PC-3 (cell line): ENCODE results near the gene SLC7A10. TPM values are rescaled to one million over a fixed set of nuclear protein-coding genes. Genes with fewer than 3 reads are reported as not detected.

Source experiments
- ATAC-seq: fragments of 200-7000 bp; cut with Tn5 transposase; 2 replicates; pipeline ENCODE4 v1.9.1; 2020; ENCODE audit warnings: mild to moderate bottlenecking, moderate library complexity
- Bru-seq: library from RNA; stranded (reverse); fragments of 400-500 nt; gene quantifications from one replicate; lab custom pipeline; 2021; lab: Mats Ljungman, UMichigan
- BruChase-seq, 2 experiments: library from RNA; stranded (reverse); fragments of 400-500 nt; gene quantifications; one replicate each; lab custom pipeline; 2021; lab: Mats Ljungman, UMichigan
- BruUV-seq: library from RNA; stranded (reverse); fragments of 400-500 nt; replicated peaks from 2 replicates; lab custom pipeline; 2021; lab: Mats Ljungman, UMichigan
- CTCF ChIA-PET: fragments of 300-600 bp; sonication (Branson Sonifier 250); formaldehyde crosslinking; loops from one replicate; lab custom pipeline; 2022; ENCODE audit warnings: antibody characterized with exemption; lab: Charles Lee
- POLR2A ChIA-PET: fragments of 300-600 bp; sonication (Branson Sonifier 250); formaldehyde crosslinking; loops from one replicate; lab custom pipeline; 2022; ENCODE audit warnings: antibody characterized with exemption; ENCODE audit not compliant: unreplicated experiment; lab: Charles Lee
- DNase-seq: peaks from one replicate; pipeline ENCODE4 v3.0.0-alpha.2; 2015
- H2AFZ ChIP-seq: fragments of 300-600 bp; sonication (generic); 2 replicates; pipeline ENCODE4 v1.6.0; 2016; ENCODE audit warnings: antibody characterized with exemption, low read length
- H3F3A ChIP-seq: fragments of 300-600 bp; sonication (generic); one replicate; pipeline ENCODE4 v1.6.0; 2017; ENCODE audit warnings: antibody characterized with exemption, low read length, control low read depth, mild to moderate bottlenecking; ENCODE audit not compliant: unreplicated experiment
- H3K27ac ChIP-seq: fragments of 300-600 bp; sonication (generic); 2 replicates; pipeline ENCODE4 v1.5.1; 2016; ENCODE audit warnings: mild to moderate bottlenecking, low read length
- H3K27me3 ChIP-seq: fragments of 300-600 bp; sonication (generic); 2 replicates; pipeline ENCODE4 v1.6.1; 2016; ENCODE audit warnings: low read length, mixed read lengths
- H3K36me3 ChIP-seq: fragments of 300-600 bp; sonication (generic); 2 replicates; pipeline ENCODE4 v1.6.1; 2016; ENCODE audit warnings: low read depth, mixed run types, low read length, mixed read lengths
- H3K4me1 ChIP-seq: fragments of 300-600 bp; sonication (generic); 2 replicates; pipeline ENCODE4 v1.5.1; 2016; ENCODE audit warnings: low read length; ENCODE audit not compliant: insufficient read depth
- H3K4me2 ChIP-seq: fragments of 300-600 bp; sonication (generic); 2 replicates; pipeline ENCODE4 v1.6.0; 2016; ENCODE audit warnings: low read length
- H3K4me3 ChIP-seq: fragments of 300-600 bp; sonication (generic); 2 replicates; pipeline ENCODE4 v1.5.1; 2016; ENCODE audit warnings: mild to moderate bottlenecking, low read length, mixed read lengths
- H3K79me2 ChIP-seq: fragments of 300-600 bp; sonication (generic); 2 replicates; pipeline ENCODE4 v1.6.1; 2017; ENCODE audit warnings: low read length, mixed read lengths
- H3K9ac ChIP-seq: fragments of 300-600 bp; sonication (generic); 2 replicates; pipeline ENCODE4 v1.6.0; 2016; ENCODE audit warnings: mild to moderate bottlenecking, low read length
- H3K9me2 ChIP-seq: fragments of 300-600 bp; sonication (generic); replicated peaks from 2 replicates; pipeline ENCODE4 v1.6.1; 2016; ENCODE audit warnings: mixed run types, low read length, mixed read lengths
- H3K9me3 ChIP-seq: fragments of 300-600 bp; sonication (generic); 2 replicates; pipeline ENCODE4 v1.6.1; 2016; ENCODE audit warnings: low read length, mixed read lengths
- H4K20me1 ChIP-seq: fragments of 300-600 bp; sonication (generic); 2 replicates; pipeline ENCODE4 v1.6.1; 2016; ENCODE audit warnings: low read length, mixed read lengths
- CTCF ChIP-seq: fragments of 300-600 bp; sonication (generic); conservative IDR thresholded peaks from 2 replicates; pipeline ENCODE4 v1.5.1; 2017; ENCODE audit warnings: antibody characterized with exemption, low read depth, mild to moderate bottlenecking, low read length
- EZH2 ChIP-seq: fragments of 300-600 bp; sonication (generic); IDR thresholded peaks from one replicate; pipeline ENCODE4 v1.6.1; 2017; ENCODE audit warnings: antibody characterized with exemption, mild to moderate bottlenecking, low read length; ENCODE audit not compliant: unreplicated experiment
- EZH2phosphoT487 ChIP-seq: fragments of 300-600 bp; sonication (generic); IDR thresholded peaks from 2 replicates; pipeline ENCODE4 v1.6.1; 2018; ENCODE audit warnings: mild to moderate bottlenecking, antibody characterized with exemption, low read length, borderline replicate concordance
- intact Hi-C: fragments of 100-400 bp; cut with micrococcal nuclease; formaldehyde crosslinking; loops from 2 replicates; pipeline ENCODE4 v1.9.0; 2023
- long read RNA-seq: library from polyadenylated mRNA; unstranded; transcript quantifications from one replicate; pipeline ENCODE4 v2.0.0, GENCODE V29; 2021; ENCODE audit not compliant: unreplicated experiment
- total RNA-seq: library from RNA; depleted of rRNA; stranded (reverse); fragments of >200 nt; gene quantifications from 2 replicates; pipeline ENCODE4 v1.2.3, GENCODE V29; 2014; rRNA removed

The SLC7A10 gene
- total RNA-seq: not detected in 2 replicates
- not detected for Bru-seq, nascent RNA
- not detected for BruChase-seq, experiment 1, labeled RNA remaining after a 6-hour chase
- BruChase-seq, experiment 2, labeled RNA remaining after a 2-hour chase: percentile 4 among the genes with signal in this experiment
- long read RNA-seq: 0 reads

GRCh38 chr19:33225458-33225926, at the start of gene SLC7A10:
SLC7A10 (minus strand) TSS chr19:33225850; CDS start chr19:33225703, 147 bp downstream.
- Histone ChIP-seq H3K36me3 (no peaks in the 10 kb centered on the region), H3K4me1 (no peaks in the 10 kb centered on the region), H3K9ac (no peak within 1 kb of the TSS), H3K4me3 (no peak within 1 kb of the TSS), H4K20me1 (no peaks in the 10 kb centered on the region), H3K27ac (no peak within 1 kb of the TSS), H3F3A (no peaks in the 10 kb centered on the region), H2AFZ (no peak within 1 kb of the TSS), H3K9me2 (no peaks in the 10 kb centered on the region), H3K9me3 (0 out of 2 replicates have a peak, but pooled peaks cover 6% of the 10 kb centered on the region), H3K27me3 (peaks cover 24% of the 10 kb centered on the region), H3K4me2 (0 out of 2 replicates have a peak within 1 kb of the TSS, but pooled peaks have one; percentile 31), H3K79me2 (no peaks in the 10 kb centered on the region)
- TF ChIP-seq EZH2 (no peak), EZH2phosphoT487 (no peak), CTCF (no peak)
- CTCF ChIA-PET: no interaction called here
- BruUV-seq: no TSS peak
- no peak for DNase-seq
- intact Hi-C loops: no loop called here
- ATAC-seq: no peak
- POLR2A ChIA-PET: no interaction called here

- Histone ChIP-seq H3K9me2 (no peaks in the 10 kb centered on the region), H3K79me2 (no peaks in the 10 kb centered on the region), H3K4me2 (peak overlapping the region; percentile 41), H4K20me1 (no peaks in the 10 kb centered on the region), H3K4me3 (no peak overlapping the region), H3K4me1 (peaks cover 11% of the 10 kb centered on the region), H3K27me3 (no peaks in the 10 kb centered on the region), H2AFZ (peak overlapping the region; percentile 45; the same call in 1 of the 2 replicates), H3K27ac (no peak overlapping the region), H3K9ac (no peak overlapping the region), H3K9me3 (no peaks in the 10 kb centered on the region), H3K36me3 (no peaks in the 10 kb centered on the region), H3F3A (no peaks in the 10 kb centered on the region)
- POLR2A ChIA-PET: no interaction called here
- no TSS peak for BruUV-seq
- ATAC-seq (no peak), DNase-seq (no peak)
- intact Hi-C loops: no loop called here
- TF ChIP-seq EZH2phosphoT487 (no peak), CTCF (no peak), EZH2 (no peak)
- CTCF ChIA-PET: no interaction called here
These were observed 49.3 kb upstream of the SLC7A10 start for GRCh38 chr19:33274663-33275558.
